ENCODE results near the gene RCAN1. TPM values are rescaled to one million over a fixed set of nuclear protein-coding genes. Genes with fewer than 3 reads are reported as not detected.

RCAN1 gene
- total and polyA plus RNA-seq, 9 of the 15 experiments (the other 6 are each of a cell fraction or from before 2014, with no cell fraction given) = 4.4 to 16.5 (median 12.3) TPM

DNA sequence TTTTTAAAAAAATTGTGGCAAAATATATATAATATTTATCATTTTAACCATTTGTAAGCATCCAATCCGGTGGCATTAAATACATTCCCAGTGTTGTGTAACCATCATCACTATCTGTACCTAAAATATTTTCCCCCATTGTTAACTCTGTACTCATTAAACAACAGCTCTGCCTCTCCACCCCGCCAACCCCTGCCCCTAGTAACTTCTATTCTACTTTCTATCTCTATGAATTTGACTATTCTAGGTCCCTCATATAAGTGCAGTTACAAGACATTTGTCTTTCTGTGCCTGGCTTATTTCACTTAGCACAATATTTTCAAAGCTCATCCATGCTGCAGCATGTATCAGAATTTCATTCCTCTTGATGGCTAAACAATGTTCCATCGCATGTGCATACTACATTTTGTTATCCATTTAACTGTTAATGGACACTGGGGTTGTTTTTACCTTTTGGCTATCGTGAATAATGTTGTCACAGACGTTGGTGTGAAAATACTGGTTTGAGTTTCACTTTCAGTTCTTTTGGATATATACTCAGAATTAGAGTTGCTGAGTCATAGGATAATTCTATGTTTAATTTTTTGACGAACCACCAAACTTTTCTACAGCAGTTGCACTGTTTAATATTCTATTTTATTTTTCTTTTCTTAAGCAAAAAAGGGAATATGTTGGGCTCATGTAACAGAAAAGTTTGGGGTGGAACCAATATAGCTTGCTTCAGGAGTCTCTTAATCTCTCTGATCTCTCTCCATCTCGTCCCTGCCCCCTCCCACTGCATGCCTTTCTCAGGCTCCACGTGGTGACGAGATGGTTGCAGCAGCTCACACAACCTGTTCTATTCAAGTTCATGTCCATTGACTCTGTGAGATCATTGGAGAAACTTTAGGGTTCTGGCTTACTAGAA lies 25.2 kb upstream of the RCAN1 start (continued):
- TF ChIP-seq, protein P1, sequence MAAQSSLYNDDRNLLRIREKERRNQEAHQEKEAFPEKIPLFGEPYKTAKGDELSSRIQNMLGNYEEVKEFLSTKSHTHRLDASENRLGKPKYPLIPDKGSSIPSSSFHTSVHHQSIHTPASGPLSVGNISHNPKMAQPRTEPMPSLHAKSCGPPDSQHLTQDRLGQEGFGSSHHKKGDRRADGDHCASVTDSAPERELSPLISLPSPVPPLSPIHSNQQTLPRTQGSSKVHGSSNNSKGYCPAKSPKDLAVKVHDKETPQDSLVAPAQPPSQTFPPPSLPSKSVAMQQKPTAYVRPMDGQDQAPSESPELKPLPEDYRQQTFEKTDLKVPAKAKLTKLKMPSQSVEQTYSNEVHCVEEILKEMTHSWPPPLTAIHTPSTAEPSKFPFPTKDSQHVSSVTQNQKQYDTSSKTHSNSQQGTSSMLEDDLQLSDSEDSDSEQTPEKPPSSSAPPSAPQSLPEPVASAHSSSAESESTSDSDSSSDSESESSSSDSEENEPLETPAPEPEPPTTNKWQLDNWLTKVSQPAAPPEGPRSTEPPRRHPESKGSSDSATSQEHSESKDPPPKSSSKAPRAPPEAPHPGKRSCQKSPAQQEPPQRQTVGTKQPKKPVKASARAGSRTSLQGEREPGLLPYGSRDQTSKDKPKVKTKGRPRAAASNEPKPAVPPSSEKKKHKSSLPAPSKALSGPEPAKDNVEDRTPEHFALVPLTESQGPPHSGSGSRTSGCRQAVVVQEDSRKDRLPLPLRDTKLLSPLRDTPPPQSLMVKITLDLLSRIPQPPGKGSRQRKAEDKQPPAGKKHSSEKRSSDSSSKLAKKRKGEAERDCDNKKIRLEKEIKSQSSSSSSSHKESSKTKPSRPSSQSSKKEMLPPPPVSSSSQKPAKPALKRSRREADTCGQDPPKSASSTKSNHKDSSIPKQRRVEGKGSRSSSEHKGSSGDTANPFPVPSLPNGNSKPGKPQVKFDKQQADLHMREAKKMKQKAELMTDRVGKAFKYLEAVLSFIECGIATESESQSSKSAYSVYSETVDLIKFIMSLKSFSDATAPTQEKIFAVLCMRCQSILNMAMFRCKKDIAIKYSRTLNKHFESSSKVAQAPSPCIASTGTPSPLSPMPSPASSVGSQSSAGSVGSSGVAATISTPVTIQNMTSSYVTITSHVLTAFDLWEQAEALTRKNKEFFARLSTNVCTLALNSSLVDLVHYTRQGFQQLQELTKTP (IDR thresholded peaks at IDR 0.05; ENCODE audit: low read depth in 1 of 2, partially characterized antibody in 2 of 2) = no peak
- TF ChIP-seq CAMTA2 (CRISPR knock-in tag; conservative IDR thresholded peaks at IDR 0.05) (no peak), RFX1 (IDR thresholded peaks at IDR 0.05) (no peak), ZNF23 (CRISPR knock-in tag; IDR thresholded peaks at IDR 0.05) (no peak), TFAM (CRISPR knock-in tag; conservative IDR thresholded peaks at IDR 0.05) (no peak), KAT8 (IDR thresholded peaks at IDR 0.05; ENCODE audit: low read depth) (no peak), PTRF (tag; IDR thresholded peaks at IDR 0.05) (no peak), BRD4 (IDR thresholded peaks at IDR 0.05) (no peak), LARP7 (IDR thresholded peaks at IDR 0.05) (no peak), FOXK2 (conservative IDR thresholded peaks at IDR 0.05 in 1 of 2, IDR thresholded peaks at IDR 0.05 in 1 of 2; ENCODE audit: low read depth in 2 of 2) (no peak), ZNF263 (CRISPR knock-in tag; IDR thresholded peaks at IDR 0.05; ENCODE audit: borderline replicate concordance) (no peak)
- TF ChIP-seq, protein P2, sequence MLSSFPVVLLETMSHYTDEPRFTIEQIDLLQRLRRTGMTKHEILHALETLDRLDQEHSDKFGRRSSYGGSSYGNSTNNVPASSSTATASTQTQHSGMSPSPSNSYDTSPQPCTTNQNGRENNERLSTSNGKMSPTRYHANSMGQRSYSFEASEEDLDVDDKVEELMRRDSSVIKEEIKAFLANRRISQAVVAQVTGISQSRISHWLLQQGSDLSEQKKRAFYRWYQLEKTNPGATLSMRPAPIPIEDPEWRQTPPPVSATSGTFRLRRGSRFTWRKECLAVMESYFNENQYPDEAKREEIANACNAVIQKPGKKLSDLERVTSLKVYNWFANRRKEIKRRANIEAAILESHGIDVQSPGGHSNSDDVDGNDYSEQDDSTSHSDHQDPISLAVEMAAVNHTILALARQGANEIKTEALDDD (IDR thresholded peaks at IDR 0.05) = no peak
- TF ChIP-seq, protein P3, sequence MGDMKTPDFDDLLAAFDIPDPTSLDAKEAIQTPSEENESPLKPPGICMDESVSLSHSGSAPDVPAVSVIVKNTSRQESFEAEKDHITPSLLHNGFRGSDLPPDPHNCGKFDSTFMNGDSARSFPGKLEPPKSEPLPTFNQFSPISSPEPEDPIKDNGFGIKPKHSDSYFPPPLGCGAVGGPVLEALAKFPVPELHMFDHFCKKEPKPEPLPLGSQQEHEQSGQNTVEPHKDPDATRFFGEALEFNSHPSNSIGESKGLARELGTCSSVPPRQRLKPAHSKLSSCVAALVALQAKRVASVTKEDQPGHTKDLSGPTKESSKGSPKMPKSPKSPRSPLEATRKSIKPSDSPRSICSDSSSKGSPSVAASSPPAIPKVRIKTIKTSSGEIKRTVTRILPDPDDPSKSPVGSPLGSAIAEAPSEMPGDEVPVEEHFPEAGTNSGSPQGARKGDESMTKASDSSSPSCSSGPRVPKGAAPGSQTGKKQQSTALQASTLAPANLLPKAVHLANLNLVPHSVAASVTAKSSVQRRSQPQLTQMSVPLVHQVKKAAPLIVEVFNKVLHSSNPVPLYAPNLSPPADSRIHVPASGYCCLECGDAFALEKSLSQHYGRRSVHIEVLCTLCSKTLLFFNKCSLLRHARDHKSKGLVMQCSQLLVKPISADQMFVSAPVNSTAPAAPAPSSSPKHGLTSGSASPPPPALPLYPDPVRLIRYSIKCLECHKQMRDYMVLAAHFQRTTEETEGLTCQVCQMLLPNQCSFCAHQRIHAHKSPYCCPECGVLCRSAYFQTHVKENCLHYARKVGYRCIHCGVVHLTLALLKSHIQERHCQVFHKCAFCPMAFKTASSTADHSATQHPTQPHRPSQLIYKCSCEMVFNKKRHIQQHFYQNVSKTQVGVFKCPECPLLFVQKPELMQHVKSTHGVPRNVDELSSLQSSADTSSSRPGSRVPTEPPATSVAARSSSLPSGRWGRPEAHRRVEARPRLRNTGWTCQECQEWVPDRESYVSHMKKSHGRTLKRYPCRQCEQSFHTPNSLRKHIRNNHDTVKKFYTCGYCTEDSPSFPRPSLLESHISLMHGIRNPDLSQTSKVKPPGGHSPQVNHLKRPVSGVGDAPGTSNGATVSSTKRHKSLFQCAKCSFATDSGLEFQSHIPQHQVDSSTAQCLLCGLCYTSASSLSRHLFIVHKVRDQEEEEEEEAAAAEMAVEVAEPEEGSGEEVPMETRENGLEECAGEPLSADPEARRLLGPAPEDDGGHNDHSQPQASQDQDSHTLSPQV (IDR thresholded peaks at IDR 0.05) = 0 out of 2 replicates have a peak, but pooled peaks have one; percentile 66
- TF ChIP-seq, protein P4, sequence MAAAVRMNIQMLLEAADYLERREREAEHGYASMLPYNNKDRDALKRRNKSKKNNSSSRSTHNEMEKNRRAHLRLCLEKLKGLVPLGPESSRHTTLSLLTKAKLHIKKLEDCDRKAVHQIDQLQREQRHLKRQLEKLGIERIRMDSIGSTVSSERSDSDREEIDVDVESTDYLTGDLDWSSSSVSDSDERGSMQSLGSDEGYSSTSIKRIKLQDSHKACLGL (CRISPR knock-in tag; IDR thresholded peaks at IDR 0.05; ENCODE audit: borderline replicate concordance, poor library complexity, severe bottlenecking) = peak; percentile 23
- TF ChIP-seq, protein P5, sequence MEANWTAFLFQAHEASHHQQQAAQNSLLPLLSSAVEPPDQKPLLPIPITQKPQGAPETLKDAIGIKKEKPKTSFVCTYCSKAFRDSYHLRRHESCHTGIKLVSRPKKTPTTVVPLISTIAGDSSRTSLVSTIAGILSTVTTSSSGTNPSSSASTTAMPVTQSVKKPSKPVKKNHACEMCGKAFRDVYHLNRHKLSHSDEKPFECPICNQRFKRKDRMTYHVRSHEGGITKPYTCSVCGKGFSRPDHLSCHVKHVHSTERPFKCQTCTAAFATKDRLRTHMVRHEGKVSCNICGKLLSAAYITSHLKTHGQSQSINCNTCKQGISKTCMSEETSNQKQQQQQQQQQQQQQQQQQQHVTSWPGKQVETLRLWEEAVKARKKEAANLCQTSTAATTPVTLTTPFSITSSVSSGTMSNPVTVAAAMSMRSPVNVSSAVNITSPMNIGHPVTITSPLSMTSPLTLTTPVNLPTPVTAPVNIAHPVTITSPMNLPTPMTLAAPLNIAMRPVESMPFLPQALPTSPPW (CRISPR knock-in tag; IDR thresholded peaks at IDR 0.05) = 0 out of 2 replicates have a peak, but pooled peaks have one; percentile 21
